ES-I3 (cell line): ENCODE results near the gene WBP2NL.

Experiments used
- H3K36me3 ChIP-seq: 2 replicates; pipeline ENCODE4 v1.6.1; 2013; ENCODE audit warnings: mild to moderate bottlenecking, low read length, control low read depth, moderate library complexity; ENCODE audit not compliant: insufficient read depth
- H3K4me1 ChIP-seq: 2 replicates; pipeline ENCODE4 v1.6.1; 2013; ENCODE audit warnings: mild to moderate bottlenecking, control low read depth, low read length; ENCODE audit not compliant: insufficient read depth
- H3K9ac ChIP-seq: 2 replicates; pipeline ENCODE4 v1.6.1; 2013; ENCODE audit warnings: low read depth, mild to moderate bottlenecking, low read length, moderate library complexity
- H3K9me3 ChIP-seq: 2 replicates; pipeline ENCODE4 v1.6.1; 2013; ENCODE audit warnings: mild to moderate bottlenecking, low read length, moderate library complexity; ENCODE audit not compliant: control insufficient read depth, insufficient read depth

WBP2NL gene

DNA sequence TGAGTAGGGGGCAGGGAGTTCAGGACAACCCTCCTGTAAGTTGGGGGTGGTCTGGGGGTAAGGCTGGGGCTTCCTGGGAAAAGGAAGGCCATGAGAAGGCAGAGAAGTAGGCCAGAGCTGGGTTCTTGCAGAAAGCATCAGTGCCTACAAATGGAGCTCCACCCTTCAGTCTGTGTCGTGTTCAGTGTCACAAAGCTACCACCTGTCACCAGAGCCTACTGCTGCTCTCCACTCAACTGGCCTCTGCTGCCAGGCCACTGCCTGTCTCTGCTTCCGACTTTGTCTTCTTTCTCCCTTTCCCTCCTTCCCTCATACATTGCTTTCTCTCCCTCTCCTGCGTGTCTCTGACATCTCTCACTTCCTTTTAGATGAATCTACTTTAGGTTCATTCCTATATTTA, 3.4 kb upstream of the WBP2NL start:
- Histone ChIP-seq H3K9ac (no peak overlapping the region), H3K36me3 (peaks cover 6% of the 10 kb centered on the region; the same call in 1 of the 2 replicates), H3K9me3 (no peaks in the 10 kb centered on the region), H3K4me1 (no peaks in the 10 kb centered on the region)

DNA sequence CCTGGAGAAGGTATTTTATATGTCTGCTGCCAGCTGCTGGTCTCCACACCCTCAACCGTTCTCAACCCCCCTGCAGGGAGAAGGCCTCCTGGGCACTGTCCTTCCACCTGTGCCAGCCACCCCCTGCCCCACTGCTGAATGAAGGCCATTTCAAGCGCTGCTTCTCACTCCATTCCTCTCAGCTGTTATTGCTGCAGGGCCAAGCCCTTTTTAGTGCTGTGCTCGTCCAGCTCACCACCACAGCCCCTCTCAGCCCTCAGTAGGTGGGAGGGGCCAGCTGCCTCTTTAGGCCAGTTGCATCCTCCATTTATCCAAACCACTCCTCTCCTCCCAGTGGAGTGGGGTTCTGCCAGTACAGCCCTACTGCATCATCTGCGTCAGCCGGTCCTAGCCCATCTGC, 1.8 kb upstream of the WBP2NL start:
- Histone ChIP-seq H3K4me1 (no peaks in the 10 kb centered on the region), H3K36me3 (peaks cover 6% of the 10 kb centered on the region; the same call in 1 of the 2 replicates), H3K9ac (no peak overlapping the region), H3K9me3 (no peaks in the 10 kb centered on the region)

DNA sequence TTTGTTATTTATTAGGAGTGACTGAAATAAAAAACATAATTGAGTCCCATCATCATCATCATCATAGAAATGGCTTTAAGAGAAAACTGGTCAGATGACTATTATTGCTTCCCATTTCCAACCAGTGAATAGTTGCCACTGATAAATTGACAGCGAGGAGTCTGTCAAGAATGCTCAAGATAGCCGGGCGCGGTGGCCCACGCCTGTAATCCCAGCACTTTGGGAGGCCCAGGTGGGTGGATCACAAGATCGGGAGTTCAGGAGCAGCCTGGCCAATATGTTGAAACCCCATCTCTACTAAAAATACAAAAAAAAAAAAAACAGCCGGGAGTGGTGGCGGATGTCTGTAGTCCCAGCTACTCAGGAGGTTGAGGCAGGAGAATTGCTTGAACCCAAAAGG, 1.9 kb downstream of the WBP2NL start:
- no peaks in the 10 kb centered on the region for H3K4me1 ChIP-seq
- peaks cover 6% of the 10 kb centered on the region; the same call in 1 of the 2 replicates for H3K36me3 ChIP-seq
- H3K9me3 ChIP-seq, result no peaks in the 10 kb centered on the region
- H3K9ac ChIP-seq, result no peak overlapping the region

DNA sequence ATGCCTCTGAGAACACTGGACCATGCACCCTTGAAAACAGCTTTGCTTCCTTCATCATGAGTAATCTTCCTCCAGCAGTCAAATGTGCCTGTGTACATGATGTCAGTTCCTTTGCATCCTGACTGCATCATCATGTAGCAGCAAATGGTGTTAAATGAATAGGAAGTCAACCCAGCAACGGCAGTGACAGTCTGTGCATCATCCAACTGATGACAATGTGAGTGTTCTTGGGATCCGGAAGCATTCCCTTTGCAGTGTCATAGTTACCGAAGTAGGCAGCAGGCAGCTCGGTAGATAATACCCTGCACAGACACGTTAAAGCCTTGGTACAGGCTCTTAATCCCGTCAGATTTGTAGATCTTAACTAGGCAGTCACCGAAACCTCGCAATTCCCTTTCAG, 2.5 kb downstream of the WBP2NL start:
- Histone ChIP-seq H3K4me1 (no peaks in the 10 kb centered on the region), H3K9me3 (no peaks in the 10 kb centered on the region), H3K9ac (no peak overlapping the region), H3K36me3 (0 out of 2 replicates have a peak, but pooled peaks cover under 1% of the 10 kb centered on the region)

DNA sequence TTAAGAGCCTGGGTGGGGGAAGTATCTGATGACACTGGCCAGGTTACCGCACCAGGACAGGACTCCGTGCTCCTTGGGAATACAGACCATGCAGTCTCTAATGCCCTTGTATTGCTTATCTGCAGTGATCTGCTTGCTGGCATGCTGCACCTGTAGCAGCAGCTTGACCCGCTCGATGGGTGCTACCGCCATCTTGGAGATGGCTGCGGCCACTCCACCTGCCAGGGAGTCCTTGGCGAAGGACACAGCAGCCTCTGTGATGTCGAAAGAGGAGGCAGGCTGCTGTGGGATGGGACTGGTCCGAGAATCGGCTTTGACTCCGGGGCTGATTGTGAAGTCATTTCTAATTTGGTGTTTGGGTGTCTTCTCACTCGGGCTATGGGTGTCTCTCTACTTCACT, 3.1 kb downstream of the WBP2NL start:
- no peaks in the 10 kb centered on the region for H3K9me3 ChIP-seq
- H3K36me3 ChIP-seq, result no peaks in the 10 kb centered on the region
- no peak overlapping the region for H3K9ac ChIP-seq

DNA sequence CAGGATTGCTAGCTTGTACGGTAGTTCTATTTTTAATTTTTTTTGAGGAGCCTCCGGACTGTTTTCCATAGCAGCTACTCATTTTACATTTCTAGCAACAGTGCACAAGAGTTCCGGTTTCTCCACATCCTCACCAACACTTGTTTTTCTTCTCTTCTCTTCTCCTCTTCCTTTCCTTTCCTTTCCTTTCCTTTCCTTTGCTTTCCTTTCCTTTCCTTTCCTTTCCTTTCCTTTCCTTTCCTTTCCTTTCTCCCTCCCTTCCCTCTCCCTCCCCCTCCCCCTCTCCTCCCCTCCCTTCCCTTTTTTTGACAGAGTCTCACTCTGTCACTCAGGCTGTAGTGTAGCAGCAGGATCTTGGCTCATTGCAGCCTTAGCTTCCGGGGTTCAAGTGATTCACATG, 9.3 kb downstream of the WBP2NL start:
- no peaks in the 10 kb centered on the region for H3K4me1 ChIP-seq
- H3K9me3 ChIP-seq, result no peaks in the 10 kb centered on the region; the same call in 1 of the 2 replicates
- no peak overlapping the region for H3K9ac ChIP-seq
- H3K36me3 ChIP-seq, result no peaks in the 10 kb centered on the region

More for the DNA sequence above, 3.1 kb downstream of the WBP2NL start:
- no peaks in the 10 kb centered on the region for H3K4me1 ChIP-seq

DNA sequence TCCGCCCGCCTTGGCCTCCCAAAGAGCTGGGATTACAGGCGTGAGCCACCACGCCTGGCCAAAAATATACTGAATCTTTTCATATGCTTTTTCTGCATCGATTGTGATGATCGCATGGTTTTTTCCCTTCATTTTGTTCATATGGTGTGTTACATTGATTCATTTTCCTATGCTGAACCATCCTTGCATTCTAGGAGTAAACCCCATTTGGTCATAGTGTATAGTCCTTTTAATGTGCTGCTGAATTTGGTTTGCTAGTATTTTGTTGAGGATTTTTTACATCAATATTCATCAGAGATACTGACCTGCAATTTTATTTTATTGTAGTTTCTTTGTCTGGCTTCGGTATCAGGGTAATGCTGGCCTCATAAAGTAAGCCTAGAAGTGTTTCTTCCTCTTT, 12.2 kb downstream of the WBP2NL start:
- Histone ChIP-seq H3K9ac (no peak overlapping the region), H3K4me1 (no peaks in the 10 kb centered on the region), H3K36me3 (no peaks in the 10 kb centered on the region), H3K9me3 (no peaks in the 10 kb centered on the region; the same call in 1 of the 2 replicates)

DNA sequence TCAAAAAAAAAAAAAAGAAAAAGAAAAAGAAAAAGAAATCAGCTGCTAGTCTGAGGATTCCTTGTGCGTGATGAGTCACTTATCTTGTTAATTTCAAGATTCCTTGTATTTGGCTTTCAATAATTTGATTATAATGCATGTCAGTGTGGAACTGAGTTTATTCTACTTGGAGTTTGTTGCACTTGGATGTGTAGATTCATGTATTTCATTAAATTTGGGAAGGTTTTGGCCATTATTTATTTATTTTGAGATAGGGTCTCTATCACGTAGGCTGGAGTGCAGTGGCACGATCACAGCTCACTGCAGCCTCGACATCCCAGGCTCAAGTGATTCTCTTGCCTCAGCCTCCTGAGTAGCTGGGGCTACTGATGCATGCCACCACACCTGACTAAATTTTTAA, 14.8 kb downstream of the WBP2NL start:
- Histone ChIP-seq H3K36me3 (no peaks in the 10 kb centered on the region), H3K4me1 (no peaks in the 10 kb centered on the region), H3K9ac (no peak overlapping the region), H3K9me3 (no peaks in the 10 kb centered on the region; the same call in 1 of the 2 replicates)

DNA sequence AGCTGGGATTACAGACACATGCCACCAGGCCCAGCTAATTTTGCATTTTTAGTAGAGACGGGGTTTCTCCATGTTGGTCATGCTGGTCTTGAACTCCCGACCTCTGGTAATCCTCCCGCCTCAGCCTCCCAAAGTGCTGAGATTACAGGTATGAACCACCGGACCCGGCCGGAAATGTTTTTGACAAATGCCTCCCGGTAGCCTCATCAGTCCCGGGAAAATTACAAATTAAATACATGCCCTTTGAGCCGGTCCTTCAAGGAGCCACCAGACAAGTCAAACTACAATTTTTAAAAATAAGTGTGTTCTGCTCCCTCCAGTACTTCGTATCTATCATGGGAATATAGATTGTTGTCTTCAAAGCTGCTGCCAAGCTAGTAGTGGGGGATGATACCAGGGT, 17.5 kb downstream of the WBP2NL start:
- Histone ChIP-seq H3K4me1 (no peaks in the 10 kb centered on the region), H3K9me3 (no peaks in the 10 kb centered on the region; the same call in 1 of the 2 replicates), H3K36me3 (no peaks in the 10 kb centered on the region), H3K9ac (no peak overlapping the region)

DNA sequence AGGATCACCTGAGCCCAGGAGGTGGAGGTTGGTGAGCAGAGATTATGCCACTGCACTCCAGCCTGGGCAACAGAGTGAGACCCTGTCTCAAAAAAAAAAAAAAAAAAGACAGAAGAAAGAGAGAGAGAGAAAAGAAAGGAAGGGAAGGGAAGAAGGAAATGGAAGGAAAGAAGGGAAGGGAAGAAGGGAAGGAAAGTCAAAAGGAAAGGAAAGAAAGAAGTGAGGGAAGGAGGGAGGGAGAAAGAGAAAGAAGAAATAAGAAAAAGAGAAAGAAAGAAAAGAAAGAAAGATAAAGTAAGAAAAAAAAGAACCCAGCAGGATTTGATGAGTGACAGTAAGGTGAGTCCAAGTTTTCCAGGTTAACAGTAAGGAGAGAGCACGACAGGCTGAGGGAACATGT, 19.6 kb downstream of the WBP2NL start:
- Histone ChIP-seq H3K36me3 (no peaks in the 10 kb centered on the region), H3K9ac (no peak overlapping the region), H3K9me3 (no peaks in the 10 kb centered on the region), H3K4me1 (no peaks in the 10 kb centered on the region)

DNA sequence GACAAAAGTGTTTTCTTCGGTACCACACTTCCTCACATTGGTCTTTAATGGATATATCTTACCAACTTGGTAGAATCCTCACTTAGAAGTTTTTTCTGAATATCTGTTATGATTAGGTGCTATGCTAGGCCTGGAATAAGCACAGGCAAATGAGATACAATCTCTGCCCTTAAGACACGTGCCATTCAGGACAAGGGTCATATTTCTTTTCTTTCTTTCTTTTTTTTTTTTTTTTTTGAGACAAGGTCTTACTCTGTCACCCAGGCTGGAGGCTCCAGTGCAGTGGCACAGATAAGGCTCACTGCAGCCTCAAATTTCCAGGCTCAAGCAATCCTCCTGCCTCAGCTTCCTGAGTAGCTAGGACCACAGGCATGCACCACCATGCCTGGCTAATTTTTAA, 23.0 kb downstream of the WBP2NL start:
- H3K9me3 ChIP-seq, result no peaks in the 10 kb centered on the region
- H3K36me3 ChIP-seq, result no peaks in the 10 kb centered on the region
- no peaks in the 10 kb centered on the region for H3K4me1 ChIP-seq
- H3K9ac ChIP-seq, result no peak overlapping the region

DNA sequence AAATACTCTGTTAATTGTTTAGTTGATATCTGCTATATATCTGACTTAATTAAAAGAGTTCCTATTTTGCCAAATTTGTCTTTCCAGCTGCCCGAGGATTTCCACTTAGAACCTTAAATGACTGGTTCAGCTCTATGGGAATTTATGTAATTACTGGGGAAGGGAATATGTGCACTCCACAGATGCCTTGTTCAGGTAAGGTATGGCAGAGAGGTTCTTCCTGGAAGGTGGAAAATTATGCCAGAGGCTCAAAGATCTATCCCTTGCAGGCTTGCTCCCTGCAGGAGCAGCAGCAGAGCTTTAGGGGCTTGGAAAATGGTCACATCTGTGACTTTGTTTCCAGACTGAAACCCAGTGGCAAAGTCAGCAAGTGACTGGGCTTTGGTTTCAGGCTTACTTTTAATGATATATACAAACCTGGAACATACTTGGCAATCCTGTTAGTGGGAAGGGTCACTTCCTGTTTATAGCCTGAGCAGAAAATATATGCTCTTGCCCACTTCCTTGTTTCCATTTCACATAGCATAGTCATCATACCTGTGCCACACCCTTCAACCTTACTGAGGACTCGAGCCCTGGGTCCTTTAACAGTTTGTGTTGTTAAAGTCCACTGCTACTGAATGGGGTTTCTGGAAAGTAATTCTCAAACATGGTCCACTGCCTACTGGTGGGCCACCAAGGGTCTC, 23.7 kb downstream of the WBP2NL start:
- Histone ChIP-seq H3K4me1 (no peaks in the 10 kb centered on the region), H3K9ac (no peak overlapping the region), H3K9me3 (no peaks in the 10 kb centered on the region), H3K36me3 (no peaks in the 10 kb centered on the region)

DNA sequence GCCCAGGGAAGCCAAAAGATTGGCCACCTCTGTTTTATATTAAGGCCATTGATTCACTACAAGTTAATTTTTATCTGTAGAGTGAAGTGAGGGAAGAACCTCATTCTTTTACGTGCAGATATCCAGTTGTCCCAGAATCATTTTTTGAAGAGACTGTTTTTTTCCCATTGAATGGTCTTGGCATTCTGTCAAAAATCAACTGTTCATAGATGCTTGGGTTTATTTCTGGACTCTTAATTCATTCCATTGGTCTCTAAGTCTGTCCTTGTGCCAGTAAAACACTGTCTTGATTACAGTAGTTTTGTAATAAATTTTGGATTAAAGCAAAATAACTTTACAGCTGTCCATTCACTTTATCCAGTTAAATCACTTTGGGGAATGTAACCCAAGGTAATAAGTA, 26.8 kb downstream of the WBP2NL start:
- Histone ChIP-seq H3K9me3 (no peaks in the 10 kb centered on the region), H3K4me1 (no peaks in the 10 kb centered on the region), H3K36me3 (no peaks in the 10 kb centered on the region), H3K9ac (no peak overlapping the region)

DNA sequence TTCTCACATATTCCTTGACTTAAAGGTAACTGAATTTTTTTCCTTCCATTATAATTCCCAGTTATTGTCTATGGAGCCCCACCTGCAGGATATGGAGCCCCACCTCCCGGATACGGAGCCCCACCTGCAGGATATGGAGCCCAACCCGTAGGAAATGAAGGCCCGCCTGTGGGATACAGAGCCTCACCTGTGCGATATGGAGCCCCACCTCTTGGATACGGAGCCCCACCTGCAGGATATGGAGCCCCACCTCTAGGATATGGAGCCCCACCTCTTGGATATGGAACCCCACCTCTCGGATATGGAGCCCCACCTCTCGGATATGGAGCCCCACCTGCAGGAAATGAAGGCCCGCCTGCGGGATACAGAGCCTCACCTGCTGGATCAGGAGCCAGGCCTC, 28.1 kb downstream of the WBP2NL start:
- Histone ChIP-seq H3K36me3 (no peaks in the 10 kb centered on the region), H3K9ac (no peak overlapping the region), H3K4me1 (no peaks in the 10 kb centered on the region), H3K9me3 (no peaks in the 10 kb centered on the region)

DNA sequence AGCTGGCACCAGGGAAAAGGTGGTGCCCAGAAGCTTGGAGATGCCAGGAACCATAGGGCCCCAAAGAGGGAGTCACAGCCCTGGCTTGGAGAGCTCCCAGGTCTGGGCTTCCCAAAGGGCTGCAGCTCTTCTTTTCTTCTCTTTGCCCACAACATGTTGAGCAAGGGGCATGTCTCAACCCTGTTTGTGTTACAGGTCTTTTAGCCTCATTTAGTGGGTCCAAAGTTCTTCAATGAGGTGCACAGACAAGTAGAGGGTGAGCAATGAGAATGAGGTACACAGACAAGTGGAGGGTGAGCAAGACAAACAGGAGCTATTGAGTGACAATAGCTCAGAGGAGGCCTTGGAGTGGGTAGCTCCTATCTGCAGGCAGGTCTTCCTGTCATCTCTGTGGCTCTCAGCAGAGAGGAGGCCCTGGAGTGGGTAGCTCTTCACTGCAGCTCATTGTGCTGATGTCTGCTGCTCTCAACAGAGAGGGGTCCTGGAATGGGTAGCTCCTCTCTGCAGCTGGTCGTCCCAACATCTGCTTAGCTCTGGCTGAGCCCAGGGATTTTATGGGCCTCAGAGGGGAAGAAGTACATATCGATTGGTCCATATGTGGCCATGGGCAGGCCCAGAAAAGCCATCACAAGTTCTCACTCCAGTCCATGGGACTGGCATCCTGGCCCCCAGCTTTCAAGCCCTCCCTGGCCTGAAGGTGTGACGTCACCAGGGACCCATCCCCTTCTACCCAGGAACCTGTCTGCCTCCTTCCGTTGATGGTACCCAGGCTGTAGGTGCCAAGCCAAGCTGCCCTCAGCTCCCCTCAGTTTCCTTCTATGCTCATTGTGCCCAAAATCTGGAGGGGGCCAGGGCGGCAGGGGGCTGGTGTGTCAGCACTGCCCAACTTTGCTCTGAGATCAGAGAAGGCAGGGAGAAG, 34.9 kb downstream of the WBP2NL start:
- Histone ChIP-seq H3K4me1 (no peaks in the 10 kb centered on the region), H3K9ac (no peak overlapping the region), H3K36me3 (no peaks in the 10 kb centered on the region), H3K9me3 (peaks cover 6% of the 10 kb centered on the region; the same call in 1 of the 2 replicates)
